WTC11 (cell line): Measurements from ENCODE around the gene HBB. TPM values are rescaled to one million over a fixed set of nuclear protein-coding genes. Genes with fewer than 3 reads are reported as not detected.

Experiments
- ATAC-seq: fragments of 200-7000 bp; cut with Tn5 transposase; 2 replicates; pipeline ENCODE4 v1.10.0; 2021; ENCODE audit warnings: mild to moderate bottlenecking, moderate library complexity
- CTCF ChIA-PET: fragments of 300-600 bp; sonication (Branson Sonifier 250); formaldehyde crosslinking; loops from one replicate; lab custom pipeline; 2021; ENCODE audit warnings: antibody characterized with exemption; lab: Charles Lee
- POLR2A ChIA-PET: fragments of 350-600 bp; sonication (Branson Sonifier 250); formaldehyde crosslinking; loops from one replicate; lab custom pipeline; 2021; ENCODE audit warnings: antibody characterized with exemption; lab: Charles Lee
- DNase-seq: peaks from one replicate; pipeline ENCODE4 v3.0.0; 2021; ENCODE audit warnings: low spot score
- H3K27ac Mint-ChIP-seq: 2 replicates; pipeline ENCODE4 v1.8.0; 2021; ENCODE audit warnings: mixed read lengths
- H3K27me3 Mint-ChIP-seq: 2 replicates; pipeline ENCODE4 v1.8.0; 2021; ENCODE audit warnings: low read depth, mild to moderate bottlenecking, moderate library complexity, mixed read lengths
- H3K36me3 Mint-ChIP-seq: 2 replicates; pipeline ENCODE4 v1.8.0; 2021; ENCODE audit warnings: mixed read lengths
- H3K4me1 Mint-ChIP-seq: 2 replicates; pipeline ENCODE4 v1.8.0; 2022; ENCODE audit warnings: mixed read lengths
- H3K4me3 Mint-ChIP-seq: 2 replicates; pipeline ENCODE4 v1.8.0; 2021; ENCODE audit warnings: mild to moderate bottlenecking, moderate library complexity, mixed read lengths
- H3K9me3 Mint-ChIP-seq: 2 replicates; pipeline ENCODE4 v1.8.0; 2021; ENCODE audit warnings: mixed read lengths
- CREM ChIP-seq: sonication (generic); formaldehyde crosslinking; IDR thresholded peaks from 2 replicates; pipeline ENCODE4 v1.8.1; 2022; ENCODE audit warnings: mild to moderate bottlenecking, missing genetic modification reagents, moderate library complexity
- E2F4 ChIP-seq: sonication (generic); formaldehyde crosslinking; IDR thresholded peaks from 2 replicates; pipeline ENCODE4 v1.8.1; 2022; ENCODE audit warnings: low read depth, mild to moderate bottlenecking, moderate library complexity, missing genetic modification reagents, borderline replicate concordance
- ETV6 ChIP-seq: sonication (generic); formaldehyde crosslinking; IDR thresholded peaks from 2 replicates; pipeline ENCODE4 v1.8.1; 2022; ENCODE audit warnings: mild to moderate bottlenecking, missing genetic modification reagents
- FOXJ3 ChIP-seq: sonication (generic); formaldehyde crosslinking; IDR thresholded peaks from 2 replicates; pipeline ENCODE4 v1.9.0; 2021; ENCODE audit warnings: missing genetic modification reagents, mild to moderate bottlenecking, borderline replicate concordance
- GABPB1 ChIP-seq: sonication (generic); formaldehyde crosslinking; IDR thresholded peaks from 2 replicates; pipeline ENCODE4 v1.8.1; 2023; ENCODE audit warnings: mild to moderate bottlenecking, missing genetic modification reagents
- GTF2I ChIP-seq: fragments of 250-450 bp; sonication (Bioruptor Pico); conservative IDR thresholded peaks from 2 replicates; pipeline ENCODE4 v1.4.0; 2021; ENCODE audit warnings: mild to moderate bottlenecking
- JAZF1 ChIP-seq: fragments of 250-450 bp; sonication (Bioruptor Pico); IDR thresholded peaks from 2 replicates; pipeline ENCODE4 v1.9.0; 2021; ENCODE audit warnings: moderate library complexity, mild to moderate bottlenecking, inconsistent platforms
- JUN ChIP-seq: sonication (generic); formaldehyde crosslinking; IDR thresholded peaks from 2 replicates; pipeline ENCODE4 v1.8.0; 2023; ENCODE audit warnings: mild to moderate bottlenecking, missing genetic modification reagents
- KAT7 ChIP-seq: sonication (generic); formaldehyde crosslinking; IDR thresholded peaks from 2 replicates; pipeline ENCODE4 v1.8.1; 2023; ENCODE audit warnings: missing genetic modification reagents, mild to moderate bottlenecking, borderline replicate concordance
- MXD4 ChIP-seq: fragments of 250-450 bp; sonication (Bioruptor Pico); IDR thresholded peaks from 2 replicates; pipeline ENCODE4 v1.8.0; 2021; ENCODE audit warnings: mild to moderate bottlenecking, moderate library complexity, borderline replicate concordance
- MYBL2 ChIP-seq: sonication (generic); formaldehyde crosslinking; IDR thresholded peaks from 2 replicates; pipeline ENCODE4 v1.8.1; 2023; ENCODE audit warnings: mild to moderate bottlenecking, moderate library complexity, missing genetic modification reagents
- OVOL2 ChIP-seq: fragments of 250-450 bp; sonication (Bioruptor Pico); IDR thresholded peaks from 2 replicates; pipeline ENCODE4 v1.9.0; 2021; ENCODE audit warnings: mild to moderate bottlenecking, borderline replicate concordance
- PRDM15 ChIP-seq: sonication (generic); formaldehyde crosslinking; IDR thresholded peaks from 2 replicates; pipeline ENCODE4 v1.8.0; 2022; ENCODE audit warnings: missing genetic modification reagents
- SMAD3 ChIP-seq: sonication (generic); formaldehyde crosslinking; IDR thresholded peaks from 2 replicates; pipeline ENCODE4 v1.8.0; 2022; ENCODE audit warnings: missing genetic modification reagents, mild to moderate bottlenecking, borderline replicate concordance
- TP53 ChIP-seq: sonication (generic); formaldehyde crosslinking; IDR thresholded peaks from 2 replicates; pipeline ENCODE4 v1.8.1; 2023; ENCODE audit warnings: mild to moderate bottlenecking, missing genetic modification reagents
- ZBTB21 ChIP-seq: sonication (generic); formaldehyde crosslinking; IDR thresholded peaks from 2 replicates; pipeline ENCODE4 v1.8.1; 2023; ENCODE audit warnings: mild to moderate bottlenecking, missing genetic modification reagents, borderline replicate concordance
- ZMAT4 ChIP-seq: fragments of 250-450 bp; sonication (Bioruptor Pico); IDR thresholded peaks from 2 replicates; pipeline ENCODE4 v1.9.0; 2021; ENCODE audit warnings: mild to moderate bottlenecking
- ZNF232 ChIP-seq: sonication (generic); formaldehyde crosslinking; IDR thresholded peaks from 2 replicates; pipeline ENCODE4 v1.8.0; 2022; ENCODE audit warnings: mild to moderate bottlenecking, missing genetic modification reagents
- ZSCAN18 ChIP-seq: fragments of 250-450 bp; sonication (Bioruptor Pico); IDR thresholded peaks from 2 replicates; pipeline ENCODE4 v2.1.2; 2022; ENCODE audit warnings: mild to moderate bottlenecking, moderate library complexity
- total RNA-seq: library from RNA; stranded (reverse); gene quantifications from 3 replicates; pipeline ENCODE4 v1.2.3, GENCODE V29; 2021
- TF ChIP-seq, protein P1 (sequence below): sonication (generic); formaldehyde crosslinking; IDR thresholded peaks from 2 replicates; pipeline ENCODE4 v1.8.0; 2023; ENCODE audit warnings: mild to moderate bottlenecking, missing genetic modification reagents
- TF ChIP-seq, protein P2 (sequence below): sonication (generic); formaldehyde crosslinking; IDR thresholded peaks from 2 replicates; pipeline ENCODE4 v1.8.1; 2022; ENCODE audit warnings: missing genetic modification reagents, borderline replicate concordance
- TF ChIP-seq, protein P3 (sequence below): sonication (generic); formaldehyde crosslinking; IDR thresholded peaks from 2 replicates; pipeline ENCODE4 v1.8.1; 2022; ENCODE audit warnings: mild to moderate bottlenecking, moderate library complexity, missing genetic modification reagents
- TF ChIP-seq, protein P4 (sequence below): sonication (generic); formaldehyde crosslinking; IDR thresholded peaks from 2 replicates; pipeline ENCODE4 v1.8.0; 2022; ENCODE audit warnings: mild to moderate bottlenecking, missing genetic modification reagents

Gene HBB
- total RNA-seq, 1 experiment from 2014 or later = not detected

DNA sequence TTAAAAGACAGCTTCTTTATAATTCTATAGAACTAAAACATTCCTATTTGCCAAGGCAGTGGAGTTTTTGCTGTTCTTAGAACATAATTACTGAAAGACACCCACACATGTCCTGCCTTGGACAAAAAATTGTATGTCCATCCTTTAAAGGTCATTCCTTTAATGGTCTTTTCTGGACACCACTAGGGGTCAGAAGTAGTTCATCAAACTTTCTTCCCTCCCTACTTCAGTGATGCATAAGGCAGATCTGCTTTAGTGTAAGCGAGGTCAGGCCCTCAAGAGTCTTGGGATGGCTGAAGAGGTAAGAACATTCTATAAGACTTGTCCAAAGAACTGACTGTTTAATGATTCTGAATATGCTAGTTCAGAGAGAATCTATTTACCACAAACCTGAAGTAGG lies 22.1 kb downstream of the HBB start (continued):
- TF ChIP-seq, protein P1, sequence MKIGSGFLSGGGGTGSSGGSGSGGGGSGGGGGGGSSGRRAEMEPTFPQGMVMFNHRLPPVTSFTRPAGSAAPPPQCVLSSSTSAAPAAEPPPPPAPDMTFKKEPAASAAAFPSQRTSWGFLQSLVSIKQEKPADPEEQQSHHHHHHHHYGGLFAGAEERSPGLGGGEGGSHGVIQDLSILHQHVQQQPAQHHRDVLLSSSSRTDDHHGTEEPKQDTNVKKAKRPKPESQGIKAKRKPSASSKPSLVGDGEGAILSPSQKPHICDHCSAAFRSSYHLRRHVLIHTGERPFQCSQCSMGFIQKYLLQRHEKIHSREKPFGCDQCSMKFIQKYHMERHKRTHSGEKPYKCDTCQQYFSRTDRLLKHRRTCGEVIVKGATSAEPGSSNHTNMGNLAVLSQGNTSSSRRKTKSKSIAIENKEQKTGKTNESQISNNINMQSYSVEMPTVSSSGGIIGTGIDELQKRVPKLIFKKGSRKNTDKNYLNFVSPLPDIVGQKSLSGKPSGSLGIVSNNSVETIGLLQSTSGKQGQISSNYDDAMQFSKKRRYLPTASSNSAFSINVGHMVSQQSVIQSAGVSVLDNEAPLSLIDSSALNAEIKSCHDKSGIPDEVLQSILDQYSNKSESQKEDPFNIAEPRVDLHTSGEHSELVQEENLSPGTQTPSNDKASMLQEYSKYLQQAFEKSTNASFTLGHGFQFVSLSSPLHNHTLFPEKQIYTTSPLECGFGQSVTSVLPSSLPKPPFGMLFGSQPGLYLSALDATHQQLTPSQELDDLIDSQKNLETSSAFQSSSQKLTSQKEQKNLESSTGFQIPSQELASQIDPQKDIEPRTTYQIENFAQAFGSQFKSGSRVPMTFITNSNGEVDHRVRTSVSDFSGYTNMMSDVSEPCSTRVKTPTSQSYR (CRISPR knock-in tag) = no peak
- no peak for TF ChIP-seq ZSCAN18 (CRISPR knock-in tag)
- TF ChIP-seq, protein P2, sequence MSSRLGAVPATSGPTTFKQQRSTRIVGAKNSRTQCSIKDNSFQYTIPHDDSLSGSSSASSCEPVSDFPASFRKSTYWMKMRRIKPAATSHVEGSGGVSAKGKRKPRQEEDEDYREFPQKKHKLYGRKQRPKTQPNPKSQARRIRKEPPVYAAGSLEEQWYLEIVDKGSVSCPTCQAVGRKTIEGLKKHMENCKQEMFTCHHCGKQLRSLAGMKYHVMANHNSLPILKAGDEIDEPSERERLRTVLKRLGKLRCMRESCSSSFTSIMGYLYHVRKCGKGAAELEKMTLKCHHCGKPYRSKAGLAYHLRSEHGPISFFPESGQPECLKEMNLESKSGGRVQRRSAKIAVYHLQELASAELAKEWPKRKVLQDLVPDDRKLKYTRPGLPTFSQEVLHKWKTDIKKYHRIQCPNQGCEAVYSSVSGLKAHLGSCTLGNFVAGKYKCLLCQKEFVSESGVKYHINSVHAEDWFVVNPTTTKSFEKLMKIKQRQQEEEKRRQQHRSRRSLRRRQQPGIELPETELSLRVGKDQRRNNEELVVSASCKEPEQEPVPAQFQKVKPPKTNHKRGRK (CRISPR knock-in tag) = no peak
- no peak for TF ChIP-seq ZMAT4 (CRISPR knock-in tag)
- TF ChIP-seq JUN (CRISPR knock-in tag) = no peak
- TF ChIP-seq CREM (CRISPR knock-in tag) = no peak
- no peak for TF ChIP-seq GABPB1 (CRISPR knock-in tag)
- TF ChIP-seq, protein P3, sequence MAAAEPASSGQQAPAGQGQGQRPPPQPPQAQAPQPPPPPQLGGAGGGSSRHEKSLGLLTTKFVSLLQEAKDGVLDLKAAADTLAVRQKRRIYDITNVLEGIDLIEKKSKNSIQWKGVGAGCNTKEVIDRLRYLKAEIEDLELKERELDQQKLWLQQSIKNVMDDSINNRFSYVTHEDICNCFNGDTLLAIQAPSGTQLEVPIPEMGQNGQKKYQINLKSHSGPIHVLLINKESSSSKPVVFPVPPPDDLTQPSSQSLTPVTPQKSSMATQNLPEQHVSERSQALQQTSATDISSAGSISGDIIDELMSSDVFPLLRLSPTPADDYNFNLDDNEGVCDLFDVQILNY (CRISPR knock-in tag) = no peak
- TF ChIP-seq, all 79 proteins: peak for 0

GRCh38 chr11:5203366-5203765 lies 23.5 kb downstream of the HBB start:
- CTCF ChIA-PET = no interaction called here
- Mint-ChIP-seq H3K4me3 (no peak overlapping the region), H3K36me3 (no peaks in the 10 kb centered on the region), H3K27ac (no peak overlapping the region), H3K9me3 (no peaks in the 10 kb centered on the region), H3K4me1 (peaks cover 5% of the 10 kb centered on the region; the same call in 1 of the 2 replicates), H3K27me3 (no peaks in the 10 kb centered on the region)
- no peak for DNase-seq
- ATAC-seq = no peak
- POLR2A ChIA-PET = no interaction called here
- TF ChIP-seq MYBL2 (CRISPR knock-in tag) = no peak
- TF ChIP-seq, protein P4, sequence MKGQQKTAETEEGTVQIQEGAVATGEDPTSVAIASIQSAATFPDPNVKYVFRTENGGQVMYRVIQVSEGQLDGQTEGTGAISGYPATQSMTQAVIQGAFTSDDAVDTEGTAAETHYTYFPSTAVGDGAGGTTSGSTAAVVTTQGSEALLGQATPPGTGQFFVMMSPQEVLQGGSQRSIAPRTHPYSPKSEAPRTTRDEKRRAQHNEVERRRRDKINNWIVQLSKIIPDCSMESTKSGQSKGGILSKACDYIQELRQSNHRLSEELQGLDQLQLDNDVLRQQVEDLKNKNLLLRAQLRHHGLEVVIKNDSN (CRISPR knock-in tag) = no peak
- no peak for TF ChIP-seq E2F4 (CRISPR knock-in tag)
- no peak for TF ChIP-seq PRDM15 (CRISPR knock-in tag)
- TF ChIP-seq ETV6 = no peak
- TF ChIP-seq ZBTB21 (CRISPR knock-in tag) = no peak
- TF ChIP-seq FOXJ3 (CRISPR knock-in tag) = no peak
- no peak for TF ChIP-seq ZSCAN18 (CRISPR knock-in tag)
- no peak for TF ChIP-seq GTF2I
- TF ChIP-seq JAZF1 (CRISPR knock-in tag) = no peak
- no peak for TF ChIP-seq TP53 (CRISPR knock-in tag)
- no peak for TF ChIP-seq SMAD3 (CRISPR knock-in tag)
- TF ChIP-seq ZNF232 (CRISPR knock-in tag) = no peak
- no peak for TF ChIP-seq MXD4
- no peak for TF ChIP-seq KAT7 (CRISPR knock-in tag)
- no peak for TF ChIP-seq OVOL2 (CRISPR knock-in tag)
